ENCODE results near the gene MYO10.
"Not testable (repeated sequence)": the region's sequence is repeated elsewhere in the genome, so short reads cannot be mapped to it uniquely, and the experiment has no call there.

The MYO10 gene

GRCh38 chr5:16866273-16866672, 69.8 kb downstream of the MYO10 start:
- in situ Hi-C loops (cut with HindIII; ENCODE audit: low sequenced_read_pairs) = no loop called here

GRCh38 chr5:16865151-16865550, 70.9 kb downstream of the MYO10 start:
- in situ Hi-C loops (cut with HindIII; ENCODE audit: low sequenced_read_pairs) = no loop called here

- in situ Hi-C loops (cut with HindIII; ENCODE audit: low sequenced_read_pairs) = no loop called here
Measured at GRCh38 chr5:16864631-16865131, 71.4 kb downstream of the MYO10 start.

- in situ Hi-C loops (cut with HindIII; ENCODE audit: low sequenced_read_pairs) = no loop called here
Measured at GRCh38 chr5:16863469-16863946, 72.6 kb downstream of the MYO10 start.

- in situ Hi-C loops (cut with HindIII; ENCODE audit: low sequenced_read_pairs) = no loop called here
Measured at GRCh38 chr5:16862777-16863176, 73.3 kb downstream of the MYO10 start.

GRCh38 chr5:16859346-16859745, 76.7 kb downstream of the MYO10 start:
- in situ Hi-C loops (cut with HindIII; ENCODE audit: low sequenced_read_pairs) = no loop called here

GRCh38 chr5:16858151-16858550, 77.9 kb downstream of the MYO10 start:
- in situ Hi-C loops (cut with HindIII; ENCODE audit: low sequenced_read_pairs) = no loop called here

GRCh38 chr5:16857635-16858034, 78.5 kb downstream of the MYO10 start:
- in situ Hi-C loops (cut with HindIII; ENCODE audit: low sequenced_read_pairs) = no loop called here

- in situ Hi-C loops (cut with HindIII; ENCODE audit: low sequenced_read_pairs) = no loop called here
Measured at GRCh38 chr5:16856531-16856930, 79.6 kb downstream of the MYO10 start.

- in situ Hi-C loops (cut with HindIII; ENCODE audit: low sequenced_read_pairs) = no loop called here
Measured at GRCh38 chr5:16855898-16856297, 80.2 kb downstream of the MYO10 start.

- in situ Hi-C loops (cut with HindIII; ENCODE audit: low sequenced_read_pairs) = no loop called here
Measured at GRCh38 chr5:16855485-16855884, 80.6 kb downstream of the MYO10 start.

- in situ Hi-C loops (cut with HindIII; ENCODE audit: low sequenced_read_pairs) = no loop called here
Measured at GRCh38 chr5:16854351-16854750, 81.7 kb downstream of the MYO10 start.

GRCh38 chr5:16853518-16853917, 82.6 kb downstream of the MYO10 start:
- in situ Hi-C loops (cut with HindIII; ENCODE audit: low sequenced_read_pairs) = no loop called here

GRCh38 chr5:16852251-16853005, 83.7 kb downstream of the MYO10 start:
- in situ Hi-C loops (cut with HindIII; ENCODE audit: low sequenced_read_pairs) = no loop called here

- in situ Hi-C loops (cut with HindIII; ENCODE audit: low sequenced_read_pairs) = no loop called here
Measured at GRCh38 chr5:16849775-16850174, 86.3 kb downstream of the MYO10 start.

GRCh38 chr5:16849181-16849580, 86.9 kb downstream of the MYO10 start:
- in situ Hi-C loops (cut with HindIII; ENCODE audit: low sequenced_read_pairs) = no loop called here

GRCh38 chr5:16844952-16845351, 91.1 kb downstream of the MYO10 start:
- in situ Hi-C loops (cut with HindIII; ENCODE audit: low sequenced_read_pairs) = no loop called here

- in situ Hi-C loops (cut with HindIII; ENCODE audit: low sequenced_read_pairs) = no loop called here
Measured at GRCh38 chr5:16842896-16843295, 93.2 kb downstream of the MYO10 start.

GRCh38 chr5:16841416-16841815, 94.7 kb downstream of the MYO10 start:
- in situ Hi-C loops (cut with HindIII; ENCODE audit: low sequenced_read_pairs) = no loop called here

GRCh38 chr5:16837305-16837704, 98.8 kb downstream of the MYO10 start:
- in situ Hi-C loops (cut with HindIII; ENCODE audit: low sequenced_read_pairs) = no loop called here

- in situ Hi-C loops (cut with HindIII; ENCODE audit: low sequenced_read_pairs) = no loop called here
Measured at GRCh38 chr5:16834029-16834428, 102.1 kb downstream of the MYO10 start.

GRCh38 chr5:16831326-16831725, 104.8 kb downstream of the MYO10 start:
- in situ Hi-C loops (cut with HindIII; ENCODE audit: low sequenced_read_pairs) = not testable (repeated sequence)

- in situ Hi-C loops (cut with HindIII; ENCODE audit: low sequenced_read_pairs) = no loop called here
Measured at GRCh38 chr5:16827755-16828154, 108.3 kb downstream of the MYO10 start.

Data from DLD1 (cell line).